ENCODE data around the gene SYCE3.
"Not testable (repeated sequence)": the region's sequence is repeated elsewhere in the genome, so short reads cannot be mapped to it uniquely, and the experiment has no call there.

The SYCE3 gene

DNA sequence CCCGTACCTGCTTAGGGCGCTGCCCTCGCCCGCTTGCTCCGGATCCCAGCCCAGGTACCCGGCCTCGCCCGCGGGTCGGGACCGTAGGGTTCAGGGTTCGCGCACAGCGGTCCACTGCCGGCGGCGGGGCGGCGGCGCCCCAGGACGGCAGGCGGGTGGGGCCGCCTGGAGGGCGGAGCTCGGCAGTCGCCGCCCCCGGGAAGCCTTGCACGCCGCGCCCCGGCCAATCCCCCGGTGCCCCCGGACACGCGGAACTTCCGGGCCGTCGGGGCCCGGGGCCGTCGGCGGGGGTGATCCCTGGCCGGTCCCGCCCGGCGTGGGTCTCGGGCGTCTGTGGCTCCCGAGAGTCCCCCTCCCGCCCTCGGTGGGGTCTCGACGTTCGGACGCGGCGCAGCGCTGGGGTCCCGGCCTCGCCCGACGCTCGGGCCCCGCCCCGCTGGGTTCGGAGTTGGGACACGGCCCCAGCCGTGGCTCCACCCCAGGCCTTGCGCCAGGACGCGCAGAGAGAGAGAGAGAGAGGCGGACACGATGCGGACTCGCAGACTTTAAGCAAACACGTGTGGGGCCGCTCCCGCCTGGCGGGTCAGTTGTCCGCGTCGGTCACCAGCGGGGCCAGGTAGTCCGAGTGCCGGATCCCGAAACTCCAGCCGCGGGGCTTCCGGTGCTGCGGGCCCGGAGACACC lies 32.7 kb downstream of the SYCE3 start, which contains the start of gene TYMP:
TYMP (minus strand) TSS at position 116 of the 683 bp plus-strand sequence. CDS start 303 bp downstream, outside the sequence.
- DNase-seq = peak; percentile 81

DNA sequence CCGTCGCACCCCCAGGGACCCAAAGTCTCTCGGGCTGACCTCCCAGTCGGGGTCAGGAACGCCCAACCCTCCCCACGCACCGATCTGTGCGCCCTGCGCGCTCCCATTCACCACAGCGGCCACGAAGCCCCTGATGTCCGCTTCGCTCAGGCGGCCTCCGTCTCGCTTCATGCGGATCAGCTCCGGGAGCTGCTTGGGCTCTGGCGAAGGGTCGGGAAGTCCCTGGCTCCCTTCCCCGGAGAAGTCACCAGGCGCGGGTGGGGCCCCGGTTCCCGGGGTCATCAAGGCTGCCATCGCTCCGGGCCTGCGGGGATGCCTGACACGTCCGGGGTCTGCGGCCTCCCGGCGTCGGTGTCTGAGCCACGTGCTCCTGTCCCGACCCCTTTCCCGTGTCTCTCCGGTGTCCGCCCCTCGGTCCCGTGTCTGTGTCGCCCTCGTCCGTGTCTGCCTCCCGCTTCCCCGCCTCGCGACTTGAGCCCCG lies 33.3 kb downstream of the SYCE3 start:
- DNase-seq = no peak

DNA sequence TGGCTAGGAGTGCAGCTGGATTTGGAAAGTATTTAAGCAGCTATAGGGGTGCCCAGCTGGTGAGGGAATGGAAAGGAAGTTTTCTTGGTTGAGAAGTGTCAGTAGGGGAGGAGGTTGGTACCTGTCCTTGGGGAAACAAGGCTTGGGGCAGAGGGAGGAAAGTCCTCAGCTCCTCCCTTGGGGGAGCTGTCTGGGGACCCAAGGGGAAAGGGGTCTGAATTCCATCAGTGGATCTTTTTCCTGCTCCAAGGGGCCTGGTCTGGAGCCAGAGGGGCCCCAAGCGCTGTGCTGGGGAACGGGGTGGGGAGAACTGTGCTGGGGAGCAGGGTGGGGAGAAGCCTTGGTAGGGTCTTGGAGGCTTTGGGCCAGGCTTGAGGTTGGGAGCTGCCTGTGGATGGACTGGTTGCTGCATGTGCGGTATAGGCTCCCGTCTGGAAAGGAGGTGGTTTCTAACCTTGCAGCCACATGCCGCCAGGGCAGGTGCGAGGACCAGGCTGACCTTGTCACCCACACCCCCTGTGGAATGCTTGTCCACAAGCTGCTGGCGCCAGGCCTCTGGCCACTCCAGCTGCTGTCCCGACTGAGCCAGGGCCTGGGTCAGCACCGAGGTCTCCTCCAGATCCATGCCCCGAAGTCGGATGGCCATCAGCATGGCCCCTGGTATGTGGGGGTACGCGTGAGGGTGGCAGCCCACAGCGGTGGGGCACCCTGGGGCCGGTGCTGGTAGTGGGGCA lies 33.9 kb downstream of the SYCE3 start:
- DNase-seq = no peak

DNA sequence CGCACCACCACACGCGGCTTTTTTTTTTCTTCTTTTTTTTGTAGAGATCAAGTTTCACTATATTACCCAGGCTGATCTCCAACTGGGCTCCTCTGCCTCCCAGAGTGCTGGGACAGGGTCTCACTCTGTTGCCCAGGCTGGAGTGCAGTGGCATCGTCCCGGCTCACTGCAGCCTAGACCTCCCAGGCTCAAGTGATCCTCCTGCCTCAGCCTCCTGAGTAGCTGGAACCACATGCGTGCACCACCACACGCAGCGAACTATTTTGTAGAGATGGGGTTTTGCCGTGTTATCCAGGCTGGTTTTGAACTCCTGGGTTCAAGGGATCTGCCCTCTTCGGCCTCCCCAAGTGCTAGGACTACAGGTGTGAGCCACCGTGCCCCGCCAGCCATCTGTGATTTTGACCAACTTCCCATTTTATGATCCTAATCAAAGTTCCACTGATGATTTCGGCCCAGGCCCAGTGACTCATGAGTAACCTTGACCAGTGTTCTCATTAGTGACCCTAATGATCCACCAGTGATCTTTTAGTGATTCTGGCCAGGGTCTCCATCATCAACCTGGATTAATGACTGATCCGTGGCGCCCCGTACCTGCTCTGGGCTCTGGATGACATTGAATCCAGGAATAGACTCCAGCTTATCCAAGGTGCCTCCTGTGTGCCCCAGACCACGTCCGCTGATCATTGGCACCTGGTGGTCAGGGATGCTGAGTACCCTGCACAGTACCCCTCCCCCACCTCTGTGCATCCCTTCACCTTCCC lies 34.6 kb downstream of the SYCE3 start:
- DNase-seq = no peak

DNA sequence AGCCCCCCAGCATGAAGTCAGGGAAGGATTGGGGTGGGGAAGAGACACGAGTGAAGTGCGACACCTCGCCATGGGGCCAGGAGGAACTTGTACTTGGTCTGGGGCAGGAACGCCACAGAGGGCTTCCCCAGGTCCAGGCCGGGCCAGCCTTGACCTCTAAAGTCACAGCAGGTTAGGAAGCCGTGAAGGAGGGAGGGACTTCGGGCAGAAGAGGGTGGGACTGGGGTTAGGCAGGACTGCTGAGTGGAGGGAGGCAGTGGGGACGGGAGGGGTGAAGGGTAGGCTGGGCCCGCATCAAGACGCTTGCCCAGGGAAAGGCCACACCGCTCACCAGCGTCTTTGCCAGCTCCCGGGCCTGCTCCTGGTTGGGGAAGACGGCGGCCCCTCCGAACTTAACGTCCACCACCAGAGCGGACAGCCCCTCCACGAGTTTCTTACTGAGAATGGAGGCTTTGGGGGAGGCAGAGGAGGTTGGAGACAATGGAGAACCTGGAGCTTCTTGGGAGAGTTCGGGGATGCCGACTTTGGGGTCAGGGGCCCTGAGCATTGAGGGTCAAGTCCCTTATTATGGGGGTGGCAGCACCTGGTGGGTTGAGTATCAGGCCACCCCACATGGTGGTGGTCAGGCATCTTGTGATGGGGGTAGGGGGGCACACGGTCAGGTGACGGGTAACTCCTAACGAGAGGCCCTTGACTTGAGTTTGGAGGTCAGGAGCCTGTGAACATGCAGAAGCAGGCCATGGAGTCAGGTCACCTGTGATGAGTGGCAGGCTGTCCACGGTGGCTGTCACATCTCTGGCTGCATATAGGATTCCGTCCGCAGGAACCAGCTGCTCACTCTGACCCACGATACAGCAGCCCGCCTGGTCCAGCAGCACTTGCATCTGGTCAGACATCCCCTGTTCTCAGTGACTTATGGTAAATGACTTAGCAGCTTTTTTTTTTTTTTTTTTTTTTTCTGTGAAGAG lies 35.6 kb downstream of the SYCE3 start:
- peak; percentile 59 for DNase-seq

DNA sequence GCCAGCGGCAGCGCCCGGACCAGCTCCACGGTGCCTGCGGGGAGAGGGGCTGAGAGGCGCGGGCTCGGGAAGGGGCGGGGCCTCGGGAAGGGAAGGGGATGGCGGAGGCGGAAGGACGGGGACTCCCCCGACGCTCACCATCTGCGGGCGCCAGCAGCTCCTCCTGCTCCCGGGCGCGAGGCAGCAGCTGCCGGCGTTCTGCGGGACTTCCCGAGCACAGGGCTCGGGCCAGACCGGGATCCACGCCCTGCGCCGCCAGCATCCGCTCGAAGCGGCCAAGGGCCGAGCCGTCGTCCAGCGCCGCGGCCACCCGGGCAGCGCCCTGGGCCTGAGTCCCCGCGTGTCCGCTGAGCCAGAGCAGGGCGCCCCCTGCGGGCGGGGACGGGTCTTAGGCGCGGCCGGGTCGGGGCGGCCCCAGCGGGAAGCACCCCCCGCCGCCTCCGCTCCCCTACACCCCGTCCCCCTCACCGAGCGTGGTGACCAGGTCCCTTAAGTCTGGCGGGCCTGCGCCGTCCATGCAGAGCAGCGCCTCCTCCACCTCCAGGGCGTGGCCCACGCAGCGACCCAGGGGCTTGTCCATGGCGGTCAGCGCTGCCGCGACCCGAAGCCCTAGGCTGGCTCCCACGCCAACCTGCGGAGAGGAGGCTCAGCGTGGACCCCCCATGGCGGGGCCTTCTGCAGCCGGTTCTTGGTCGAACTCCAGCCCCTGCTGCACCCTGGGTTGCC lies 36.4 kb downstream of the SYCE3 start:
- peak; percentile 88 for DNase-seq

DNA sequence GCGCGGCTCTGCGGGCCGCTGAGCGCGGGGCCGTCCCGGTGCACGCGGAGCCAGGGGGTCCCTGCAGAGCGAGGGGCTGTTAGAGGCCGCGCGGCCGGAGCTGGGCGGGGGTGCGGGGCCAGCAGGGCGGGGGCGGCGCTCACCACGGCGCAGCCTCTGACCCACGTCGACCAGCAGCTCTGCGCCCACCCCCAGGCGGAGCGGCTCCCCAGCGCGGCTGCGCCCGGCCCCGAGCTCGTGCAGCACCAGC lies 36.9 kb downstream of the SYCE3 start:
- no peak for DNase-seq

DNA sequence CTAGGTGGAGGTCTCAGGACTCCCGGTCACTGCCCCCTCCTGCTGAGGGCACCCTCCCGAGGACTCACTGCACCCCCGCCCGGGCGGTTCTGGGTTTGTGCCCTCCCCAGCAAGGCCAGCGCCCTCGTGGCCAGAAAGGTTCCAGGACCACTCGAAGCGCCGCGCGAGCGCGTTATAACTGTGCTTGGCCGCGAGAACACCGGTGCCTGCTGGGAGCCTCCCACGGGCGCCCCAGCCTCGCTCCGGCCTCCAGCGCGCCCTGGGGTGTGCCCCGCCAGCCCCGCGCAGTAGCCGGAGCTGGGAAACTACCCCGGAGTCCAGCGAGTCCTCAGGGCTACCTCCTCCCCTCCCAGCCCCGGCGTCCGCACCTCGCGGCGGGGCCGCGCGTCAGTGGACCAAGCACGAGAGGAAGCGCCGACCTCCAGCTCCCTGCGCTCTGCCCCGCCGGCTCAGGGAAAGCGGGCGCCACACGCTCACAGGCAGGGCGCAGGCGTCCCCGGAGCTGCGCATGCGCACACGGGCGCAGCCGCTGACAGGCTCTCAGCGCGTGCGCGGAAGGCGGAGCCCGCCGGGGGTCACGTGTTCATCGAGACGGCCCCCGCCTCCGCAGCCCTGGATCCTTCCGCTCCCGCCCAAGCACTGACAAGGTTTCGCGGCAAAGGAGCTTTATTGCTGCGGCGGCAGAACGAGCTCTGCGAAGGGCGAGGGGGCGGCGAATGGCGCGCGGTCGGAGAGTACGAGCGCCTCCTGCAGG lies 37.4 kb downstream of the SYCE3 start, which contains the start of gene SCO2:
SCO2 (minus strand) TSS at position 495 of the 754 bp plus-strand sequence. CDS start 1,187 bp downstream, outside the sequence.
- DNase-seq = peak; percentile 98

DNA sequence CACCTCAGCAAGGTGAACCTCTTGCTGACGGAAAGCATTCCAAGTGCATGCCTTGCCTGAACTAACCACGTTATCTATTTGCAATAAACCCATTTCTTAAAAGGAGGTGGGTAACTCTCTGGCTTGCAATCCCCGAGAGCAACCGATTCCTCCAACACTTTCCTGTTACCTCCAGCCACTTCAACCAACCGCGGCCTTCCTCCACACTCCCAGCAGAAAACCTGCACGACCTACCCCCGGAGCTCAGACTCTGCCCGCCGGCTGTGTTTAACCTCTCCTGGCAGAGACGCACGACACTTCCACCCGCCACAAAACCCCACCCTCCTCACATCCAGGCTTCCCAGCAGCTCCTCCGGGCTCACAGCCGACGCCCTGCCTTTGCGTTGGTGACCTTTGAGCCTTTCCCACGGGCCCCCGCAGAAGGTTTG lies 38.0 kb downstream of the SYCE3 start:
- no peak for DNase-seq

DNA sequence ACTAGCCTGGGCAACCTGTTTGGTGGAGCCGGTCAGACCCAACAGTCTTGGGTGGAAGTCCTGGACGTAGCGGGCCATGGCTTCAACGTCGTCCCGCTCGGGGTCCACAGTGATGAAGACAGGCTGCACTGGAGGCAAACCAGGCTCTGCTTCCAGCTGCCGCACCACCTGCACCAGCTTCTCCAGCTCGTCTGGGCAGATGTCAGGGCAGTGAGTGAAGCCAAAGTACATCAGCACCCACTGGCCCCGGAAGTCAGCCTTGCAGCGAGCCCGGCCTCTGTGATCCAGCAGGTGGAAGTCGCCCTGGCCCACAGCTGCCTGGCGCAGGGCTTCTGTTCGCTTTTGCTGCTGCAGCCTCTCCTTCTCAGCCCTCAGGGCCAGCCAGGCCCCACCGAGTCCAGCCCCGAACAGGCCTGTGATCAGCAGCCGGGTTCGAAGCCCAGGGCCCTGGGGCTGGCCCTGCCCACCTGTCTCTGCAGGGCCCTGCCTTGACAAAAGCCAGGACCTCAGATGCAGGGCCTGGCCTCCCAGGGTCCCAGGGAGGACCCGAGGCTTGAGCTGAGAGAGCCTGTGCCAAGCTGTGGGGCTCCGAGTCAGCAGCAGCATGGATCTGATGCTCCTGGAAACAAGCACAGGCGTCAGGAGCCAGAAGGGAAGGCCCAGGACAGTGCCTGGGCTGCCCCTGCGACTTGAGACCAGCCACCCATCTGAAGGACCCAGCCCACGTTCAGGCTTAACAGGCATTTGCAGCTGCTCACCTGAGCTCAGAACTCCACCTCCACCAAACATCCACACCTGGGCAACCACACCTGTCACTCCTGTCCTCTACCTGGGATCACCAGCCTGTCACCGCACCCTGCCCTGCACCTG lies 38.7 kb downstream of the SYCE3 start:
- no peak for DNase-seq

DNA sequence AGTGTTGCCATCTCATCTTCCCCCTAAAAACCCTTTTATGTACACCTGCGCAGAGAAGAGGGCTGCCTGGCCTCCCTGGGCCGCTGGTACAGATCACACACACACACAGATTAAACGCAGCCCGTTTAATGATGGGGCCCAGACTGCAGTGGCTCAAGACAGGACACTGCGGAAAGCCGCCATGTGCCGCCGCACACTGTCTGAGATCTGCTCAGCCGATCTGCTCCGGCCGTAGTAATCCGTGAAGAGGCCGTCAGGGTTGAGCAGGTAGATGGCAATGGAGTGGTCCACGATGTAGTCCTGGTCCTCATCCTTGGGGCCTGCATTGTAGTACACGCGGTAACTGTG lies 39.3 kb downstream of the SYCE3 start:
- DNase-seq = no peak

DNA sequence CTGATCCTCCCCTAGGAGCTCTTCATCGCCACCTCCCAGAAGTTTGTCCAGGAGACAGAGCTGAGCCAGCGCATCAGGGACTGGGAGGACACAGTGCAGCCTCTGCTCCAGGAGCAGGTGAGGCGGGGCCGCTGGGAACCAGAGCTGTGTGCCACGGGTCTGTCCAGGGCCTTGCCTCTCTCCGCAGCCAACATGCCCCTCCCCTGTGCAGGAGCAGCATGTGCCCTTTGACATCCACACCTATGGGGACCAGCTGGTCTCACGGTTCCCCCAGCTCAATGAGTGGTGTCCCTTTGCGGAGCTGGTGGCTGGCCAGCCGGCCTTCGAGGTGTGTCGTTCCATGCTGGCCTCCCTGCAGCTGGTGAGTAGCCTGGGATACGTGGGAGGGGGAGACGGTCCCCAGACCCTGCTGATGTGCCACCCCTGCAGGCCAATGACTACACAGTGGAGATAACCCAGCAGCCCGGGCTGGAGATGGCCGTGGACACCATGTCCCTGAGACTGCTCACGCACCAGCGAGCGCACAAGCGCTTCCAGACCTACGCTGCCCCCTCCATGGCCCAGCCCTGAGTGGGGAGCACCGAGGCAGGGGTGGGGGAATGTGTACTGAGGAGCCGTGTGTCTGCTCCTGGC lies 39.8 kb downstream of the SYCE3 start:
- no peak for DNase-seq

DNA sequence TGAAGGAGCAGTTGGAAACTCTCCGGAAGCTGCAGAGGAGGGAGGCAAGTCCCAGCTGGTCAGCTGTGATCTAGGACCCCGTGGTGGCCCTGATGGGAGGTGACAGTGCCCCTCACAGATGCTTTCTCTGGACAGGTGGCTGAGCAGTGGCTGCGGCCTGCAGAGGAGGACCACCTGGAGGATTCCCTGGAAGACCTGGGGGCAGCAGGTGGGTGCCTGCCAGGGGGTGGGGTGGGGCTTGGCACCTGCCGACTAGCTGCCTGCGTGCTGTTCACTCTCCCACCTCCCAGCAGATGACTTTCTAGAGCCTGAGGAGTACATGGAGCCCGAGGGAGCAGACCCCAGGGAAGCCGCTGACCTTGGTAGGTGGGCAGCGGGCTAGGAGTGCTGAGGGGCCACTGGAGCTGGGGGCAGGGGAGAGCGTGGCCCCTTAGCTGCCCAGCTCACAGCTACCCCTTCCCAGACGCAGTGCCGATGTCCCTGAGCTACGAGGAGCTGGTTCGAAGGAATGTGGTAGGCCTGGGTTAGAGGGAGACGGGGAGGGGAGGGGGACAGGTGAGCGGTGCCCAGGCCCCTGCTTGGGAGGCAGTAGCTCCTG lies 40.4 kb downstream of the SYCE3 start:
- no peak for DNase-seq

DNA sequence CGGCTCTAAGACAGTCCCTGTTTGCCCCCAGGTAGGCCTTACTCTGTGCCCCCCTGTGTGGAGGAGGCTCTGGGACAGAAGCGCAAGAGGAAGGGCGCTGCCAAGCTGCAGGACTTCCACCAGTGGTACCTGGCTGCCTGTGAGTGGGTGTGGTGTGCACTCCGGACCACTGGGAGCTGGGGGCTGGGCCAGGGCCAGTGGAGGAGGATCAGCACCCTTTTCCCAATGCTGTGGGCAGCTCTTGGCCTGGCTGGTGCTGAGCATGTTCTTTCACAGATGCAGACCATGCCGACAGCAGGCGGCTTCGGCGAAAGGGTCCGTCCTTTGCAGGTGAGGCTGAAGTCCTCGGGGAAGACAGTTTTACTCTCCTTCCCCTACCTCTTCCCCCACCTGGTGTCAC lies 41.0 kb downstream of the SYCE3 start:
- DNase-seq = no peak

DNA sequence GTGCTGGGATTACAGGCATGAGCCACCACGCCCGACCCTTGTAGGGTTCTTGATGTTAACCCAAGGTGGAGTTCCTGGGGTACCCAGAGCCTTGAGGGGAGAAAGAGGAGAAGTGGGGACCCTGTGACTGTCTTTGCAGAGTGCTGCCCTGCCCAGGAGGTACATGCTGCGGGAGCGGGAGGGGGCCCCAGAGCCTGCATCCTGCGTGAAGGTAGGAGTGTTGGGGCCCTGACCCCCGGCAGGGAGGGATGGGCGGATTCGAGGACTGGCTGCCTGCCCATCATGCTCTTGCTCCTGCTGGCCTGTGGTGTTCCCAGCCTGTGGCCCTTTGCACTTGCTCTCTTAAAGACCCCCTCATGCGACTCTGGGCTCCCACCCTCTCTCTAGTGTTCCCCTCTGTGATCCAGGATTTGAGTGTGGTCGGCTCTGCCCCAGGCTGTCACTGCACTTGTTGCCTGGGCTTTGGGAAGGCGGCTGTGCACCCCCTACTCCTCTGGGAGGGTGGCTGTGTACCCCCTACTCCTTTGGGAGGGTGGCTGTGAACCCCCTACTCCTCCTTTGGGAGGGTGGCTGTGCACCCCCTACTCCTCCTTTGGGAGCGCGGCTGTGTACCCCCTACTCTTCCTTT lies 41.8 kb downstream of the SYCE3 start:
- DNase-seq = no peak

DNA sequence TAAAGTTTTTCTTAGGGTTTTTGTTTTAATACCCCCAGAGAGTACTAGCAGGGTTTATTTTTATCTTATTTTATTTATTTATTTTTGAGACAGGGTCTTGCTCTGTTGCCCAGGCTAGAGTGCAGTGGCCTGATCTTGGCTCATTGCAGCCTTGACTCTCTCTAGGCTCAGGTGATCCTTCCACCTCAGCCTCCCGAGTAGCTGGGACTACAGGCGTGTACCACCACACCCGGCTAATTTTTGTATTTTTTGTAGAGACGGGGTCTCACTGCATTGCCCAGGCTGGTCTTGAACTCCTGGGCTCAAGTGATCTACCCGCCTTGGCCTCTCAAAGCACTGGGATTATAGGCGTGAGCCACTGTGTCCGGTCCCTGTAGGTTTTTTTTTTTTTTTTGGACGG lies 42.5 kb downstream of the SYCE3 start:
- DNase-seq = not testable (repeated sequence)

DNA sequence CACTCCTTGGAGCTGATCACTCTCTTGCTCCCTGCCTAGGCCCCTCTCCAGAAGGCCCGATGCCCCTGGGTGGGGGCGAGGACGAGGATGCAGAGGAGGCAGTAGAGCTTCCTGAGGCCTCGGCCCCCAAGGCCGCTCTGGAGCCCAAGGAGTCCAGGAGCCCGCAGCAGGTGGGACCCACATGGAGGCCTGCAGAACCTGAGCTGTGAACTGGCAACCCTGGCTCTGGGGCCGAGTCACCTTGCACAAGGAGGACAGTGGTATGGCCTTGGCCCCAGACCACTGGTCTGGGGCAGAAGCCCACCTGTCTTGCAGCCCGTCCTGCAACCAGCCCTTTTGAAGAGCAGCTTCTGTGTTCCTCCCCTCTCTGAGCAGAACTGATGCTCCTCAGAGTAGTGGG lies 43.6 kb downstream of the SYCE3 start:
- no peak for DNase-seq

DNA sequence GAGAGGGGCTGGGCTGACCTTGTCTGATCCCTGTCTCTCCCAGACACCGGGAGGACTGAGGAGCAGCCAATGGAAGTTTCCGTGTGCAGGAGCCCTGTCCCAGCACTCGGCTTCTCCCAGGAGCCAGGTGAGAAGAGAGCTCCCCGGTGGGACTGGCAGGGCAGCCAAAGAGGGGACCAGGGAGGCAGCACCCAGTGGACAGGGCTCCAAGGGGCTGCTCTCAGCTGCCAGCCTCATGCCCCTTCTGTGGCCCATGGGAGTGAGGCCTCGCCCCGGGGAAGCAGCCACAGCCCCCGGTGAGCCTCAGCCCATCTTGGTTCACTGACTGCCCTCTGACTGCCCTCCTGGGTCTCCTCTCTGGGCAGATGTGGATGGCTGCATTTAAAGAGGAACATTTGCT lies 44.1 kb downstream of the SYCE3 start:
- no peak for DNase-seq

Measured in CD4-positive, alpha-beta T cell treated with Interleukin-12 subunit alpha and Interleukin-12 subunit beta, for 1 hour (primary cell).